Mesothelial cell of epicardium (in vitro differentiated cells): ENCODE data around the gene RABGGTA. TPM values are rescaled to one million over a fixed set of nuclear protein-coding genes. Genes with fewer than 3 reads are reported as not detected.
"Not testable (repeated sequence)": the region's sequence is repeated elsewhere in the genome, so short reads cannot be mapped to it uniquely, and the experiment has no call there.

Experiments used
- DNase-seq, 2 experiments: peaks; one replicate each; pipeline ENCODE4 v3.0.0; 2021; ENCODE audit warnings: low spot score in 2 of 2; ENCODE audit not compliant: unreplicated experiment in 2 of 2
- H3K27ac Mint-ChIP-seq: 2 replicates; pipeline ENCODE4 v1.8.0; 2021; ENCODE audit warnings: mixed read lengths
- H3K27me3 Mint-ChIP-seq: 2 replicates; pipeline ENCODE4 v1.8.0; 2021; ENCODE audit warnings: low read depth, mixed read lengths
- H3K36me3 Mint-ChIP-seq: 2 replicates; pipeline ENCODE4 v1.8.0; 2021; ENCODE audit warnings: mixed read lengths
- H3K4me1 Mint-ChIP-seq: 2 replicates; pipeline ENCODE4 v1.8.0; 2021; ENCODE audit warnings: mixed read lengths
- H3K4me3 Mint-ChIP-seq: 2 replicates; pipeline ENCODE4 v1.8.0; 2021; ENCODE audit warnings: mild to moderate bottlenecking, moderate library complexity, mixed read lengths
- H3K9me3 Mint-ChIP-seq: 2 replicates; pipeline ENCODE4 v1.8.0; 2021; ENCODE audit warnings: mixed read lengths
- CTCF ChIP-seq: fragments of 200-600 bp; sonication (generic); IDR thresholded peaks from one replicate; pipeline ENCODE4 v1.5.0; 2021; ENCODE audit warnings: antibody characterized with exemption; ENCODE audit not compliant: unreplicated experiment
- total RNA-seq: library from RNA; stranded (reverse); gene quantifications from 3 replicates; pipeline ENCODE4 v1.2.1, GENCODE V29; 2021

The RABGGTA gene
- total RNA-seq, 1 donor from 2014 or later = 28.7 TPM

GRCh38 chr14:24251880-24252288 is 19.5 kb downstream of the RABGGTA start:
- H3K9me3 Mint-ChIP-seq = no peaks in the 10 kb centered on the region
- no peaks in the 10 kb centered on the region for H3K36me3 Mint-ChIP-seq
- no peak overlapping the region for H3K27ac Mint-ChIP-seq
- DNase-seq = no peak
- no peak for TF ChIP-seq CTCF
- H3K27me3 Mint-ChIP-seq = no peaks in the 10 kb centered on the region
- H3K4me3 Mint-ChIP-seq = no peak overlapping the region
- peaks cover under 1% of the 10 kb centered on the region for H3K4me1 Mint-ChIP-seq

- Mint-ChIP-seq H3K27ac (no peak overlapping the region), H3K4me3 (no peak overlapping the region), H3K27me3 (no peaks in the 10 kb centered on the region), H3K36me3 (no peaks in the 10 kb centered on the region), H3K4me1 (no peaks in the 10 kb centered on the region), H3K9me3 (no peaks in the 10 kb centered on the region)
- DNase-seq = no peak
- no peak for TF ChIP-seq CTCF
These were observed 21.0 kb downstream of the RABGGTA start for GRCh38 chr14:24250354-24250753.

- H3K9me3 Mint-ChIP-seq = no peaks in the 10 kb centered on the region
- H3K36me3 Mint-ChIP-seq = no peaks in the 10 kb centered on the region
- no peaks in the 10 kb centered on the region for H3K4me1 Mint-ChIP-seq
- no peak overlapping the region for H3K4me3 Mint-ChIP-seq
- no peaks in the 10 kb centered on the region for H3K27me3 Mint-ChIP-seq
- TF ChIP-seq CTCF = no peak
- DNase-seq = no peak
- no peak overlapping the region for H3K27ac Mint-ChIP-seq
These were observed 22.0 kb downstream of the RABGGTA start for GRCh38 chr14:24249230-24250021.

GRCh38 chr14:24247422-24247821 is 24.0 kb downstream of the RABGGTA start:
- Mint-ChIP-seq H3K9me3 (no peaks in the 10 kb centered on the region), H3K36me3 (no peaks in the 10 kb centered on the region), H3K4me1 (peaks cover 10% of the 10 kb centered on the region), H3K27ac (no peak overlapping the region), H3K27me3 (no peaks in the 10 kb centered on the region), H3K4me3 (no peak overlapping the region)
- TF ChIP-seq CTCF = no peak
- DNase-seq = no peak

- Mint-ChIP-seq H3K36me3 (no peaks in the 10 kb centered on the region), H3K4me1 (peaks cover 13% of the 10 kb centered on the region), H3K27ac (no peak overlapping the region), H3K9me3 (no peaks in the 10 kb centered on the region), H3K4me3 (no peak overlapping the region), H3K27me3 (no peaks in the 10 kb centered on the region)
- DNase-seq = no peak
- no peak for TF ChIP-seq CTCF
These were observed 24.6 kb downstream of the RABGGTA start for GRCh38 chr14:24246765-24247212.

- not testable (repeated sequence) for DNase-seq, H3K27me3 Mint-ChIP-seq, H3K36me3 Mint-ChIP-seq, H3K27ac Mint-ChIP-seq, H3K9me3 Mint-ChIP-seq, H3K4me3 Mint-ChIP-seq
- H3K4me1 Mint-ChIP-seq = peaks cover 20% of the 10 kb centered on the region
These were observed 26.0 kb downstream of the RABGGTA start for GRCh38 chr14:24245350-24245749.
